Measurements from ENCODE around the gene KISS1R.

The KISS1R gene

GRCh38 chr19:924553-925086, 7.5 kb downstream of the KISS1R start:
- no peaks in the 10 kb centered on the region for H3K27me3 Mint-ChIP-seq
- H3K36me3 Mint-ChIP-seq = no peaks in the 10 kb centered on the region
- no peak overlapping the region for H3K27ac Mint-ChIP-seq
- H3K4me3 Mint-ChIP-seq = peak overlapping the region; percentile 79
- no peaks in the 10 kb centered on the region for H3K9me3 Mint-ChIP-seq
- H3K4me1 Mint-ChIP-seq = peaks cover 16% of the 10 kb centered on the region

- Mint-ChIP-seq H3K9me3 (no peaks in the 10 kb centered on the region), H3K4me1 (peaks cover 16% of the 10 kb centered on the region), H3K27ac (no peak overlapping the region), H3K4me3 (peak overlapping the region; percentile 79), H3K36me3 (no peaks in the 10 kb centered on the region), H3K27me3 (no peaks in the 10 kb centered on the region)
Measured at GRCh38 chr19:925087-925525, 8.0 kb downstream of the KISS1R start.

GRCh38 chr19:925526-926322, 8.6 kb downstream of the KISS1R start, which contains the start of gene ARID3A:
TSS of gene ARID3A (plus strand) at chr19:926035. CDS start at chr19:929529, 3,494 bp downstream.
- Mint-ChIP-seq H3K4me1 (peaks cover 13% of the 10 kb centered on the region), H3K27ac (no peak within 1 kb of the TSS), H3K27me3 (no peaks in the 10 kb centered on the region), H3K4me3 (peak within 1 kb of the TSS; percentile 80), H3K9me3 (no peaks in the 10 kb centered on the region), H3K36me3 (no peaks in the 10 kb centered on the region)

GRCh38 chr19:926323-926588, 9.1 kb downstream of the KISS1R start:
- Mint-ChIP-seq H3K9me3 (no peaks in the 10 kb centered on the region), H3K27me3 (no peaks in the 10 kb centered on the region), H3K27ac (no peak overlapping the region)

GRCh38 chr19:926589-927350, 9.6 kb downstream of the KISS1R start:
- Mint-ChIP-seq H3K27me3 (no peaks in the 10 kb centered on the region), H3K36me3 (no peaks in the 10 kb centered on the region), H3K9me3 (no peaks in the 10 kb centered on the region), H3K27ac (no peak overlapping the region), H3K4me3 (peak overlapping the region; percentile 80), H3K4me1 (peaks cover 3% of the 10 kb centered on the region)

More at GRCh38 chr19:926323-926588, 9.1 kb downstream of the KISS1R start:
- Mint-ChIP-seq H3K36me3 (no peaks in the 10 kb centered on the region), H3K4me1 (peaks cover 8% of the 10 kb centered on the region), H3K4me3 (peak overlapping the region; percentile 72)

GRCh38 chr19:927351-927779, 10.2 kb downstream of the KISS1R start:
- H3K36me3 Mint-ChIP-seq = no peaks in the 10 kb centered on the region
- H3K27ac Mint-ChIP-seq = no peak overlapping the region
- no peaks in the 10 kb centered on the region for H3K27me3 Mint-ChIP-seq
- no peaks in the 10 kb centered on the region for H3K9me3 Mint-ChIP-seq
- no peak overlapping the region for H3K4me3 Mint-ChIP-seq
- peaks cover 3% of the 10 kb centered on the region for H3K4me1 Mint-ChIP-seq

- H3K36me3 Mint-ChIP-seq = no peaks in the 10 kb centered on the region
- no peak overlapping the region for H3K4me3 Mint-ChIP-seq
- no peak overlapping the region for H3K27ac Mint-ChIP-seq
- H3K27me3 Mint-ChIP-seq = no peaks in the 10 kb centered on the region
- H3K9me3 Mint-ChIP-seq = no peaks in the 10 kb centered on the region
- H3K4me1 Mint-ChIP-seq = peaks cover 7% of the 10 kb centered on the region
Measured at GRCh38 chr19:927780-928401, 10.8 kb downstream of the KISS1R start.

GRCh38 chr19:928471-929202, 11.5 kb downstream of the KISS1R start:
- Mint-ChIP-seq H3K4me3 (no peak overlapping the region), H3K36me3 (no peaks in the 10 kb centered on the region), H3K27me3 (no peaks in the 10 kb centered on the region), H3K27ac (no peak overlapping the region), H3K9me3 (no peaks in the 10 kb centered on the region), H3K4me1 (peaks cover 9% of the 10 kb centered on the region)

- Mint-ChIP-seq H3K4me1 (peaks cover 9% of the 10 kb centered on the region), H3K4me3 (no peak overlapping the region), H3K27ac (no peak overlapping the region), H3K9me3 (no peaks in the 10 kb centered on the region), H3K36me3 (no peaks in the 10 kb centered on the region), H3K27me3 (no peaks in the 10 kb centered on the region)
Measured at GRCh38 chr19:929203-929890, 12.2 kb downstream of the KISS1R start.

- H3K4me1 Mint-ChIP-seq = peaks cover 9% of the 10 kb centered on the region
- H3K27ac Mint-ChIP-seq = no peak overlapping the region
- no peaks in the 10 kb centered on the region for H3K27me3 Mint-ChIP-seq
- no peak overlapping the region for H3K4me3 Mint-ChIP-seq
- no peaks in the 10 kb centered on the region for H3K9me3 Mint-ChIP-seq
- no peaks in the 10 kb centered on the region for H3K36me3 Mint-ChIP-seq
Measured at GRCh38 chr19:929891-930258, 12.7 kb downstream of the KISS1R start.

- no peak overlapping the region for H3K4me3 Mint-ChIP-seq
- no peaks in the 10 kb centered on the region for H3K36me3 Mint-ChIP-seq
- H3K27ac Mint-ChIP-seq = no peak overlapping the region
- H3K9me3 Mint-ChIP-seq = no peaks in the 10 kb centered on the region
- H3K27me3 Mint-ChIP-seq = no peaks in the 10 kb centered on the region
- peaks cover 10% of the 10 kb centered on the region for H3K4me1 Mint-ChIP-seq
Measured at GRCh38 chr19:931860-932647, 14.9 kb downstream of the KISS1R start.

GRCh38 chr19:932648-933552, 15.8 kb downstream of the KISS1R start:
- Mint-ChIP-seq H3K36me3 (no peaks in the 10 kb centered on the region), H3K4me1 (peaks cover 15% of the 10 kb centered on the region), H3K9me3 (no peaks in the 10 kb centered on the region), H3K27ac (no peak overlapping the region), H3K4me3 (peak overlapping the region; percentile 75), H3K27me3 (no peaks in the 10 kb centered on the region)

GRCh38 chr19:933553-933882, 16.4 kb downstream of the KISS1R start:
- no peaks in the 10 kb centered on the region for H3K9me3 Mint-ChIP-seq
- H3K36me3 Mint-ChIP-seq = no peaks in the 10 kb centered on the region
- H3K27ac Mint-ChIP-seq = no peak overlapping the region
- H3K4me3 Mint-ChIP-seq = no peak overlapping the region
- peaks cover 19% of the 10 kb centered on the region for H3K4me1 Mint-ChIP-seq
- no peaks in the 10 kb centered on the region for H3K27me3 Mint-ChIP-seq
